Measurements from ENCODE around the gene TRAPPC12.

DNA sequence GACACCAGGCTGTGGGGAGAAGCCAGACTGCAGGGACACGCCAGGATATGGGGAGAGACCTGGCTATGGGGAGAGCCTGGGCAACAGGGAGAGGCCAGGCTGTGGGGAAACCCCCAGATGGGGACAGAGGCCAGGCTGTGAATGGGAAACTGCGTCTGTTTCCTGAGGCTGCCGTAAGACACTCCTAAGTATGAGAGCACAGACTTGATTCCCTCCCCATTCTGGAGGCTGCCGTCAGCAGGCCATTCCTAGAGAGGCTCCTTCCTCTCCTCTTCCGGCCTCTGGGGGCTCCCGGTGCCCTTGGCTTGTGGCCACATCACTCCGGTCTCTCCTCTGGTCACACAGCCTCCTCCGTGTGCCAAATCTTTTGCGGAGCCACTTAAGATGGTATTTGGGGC, 107.5 kb downstream of the TRAPPC12 start:
- TF ChIP-seq, protein P1, sequence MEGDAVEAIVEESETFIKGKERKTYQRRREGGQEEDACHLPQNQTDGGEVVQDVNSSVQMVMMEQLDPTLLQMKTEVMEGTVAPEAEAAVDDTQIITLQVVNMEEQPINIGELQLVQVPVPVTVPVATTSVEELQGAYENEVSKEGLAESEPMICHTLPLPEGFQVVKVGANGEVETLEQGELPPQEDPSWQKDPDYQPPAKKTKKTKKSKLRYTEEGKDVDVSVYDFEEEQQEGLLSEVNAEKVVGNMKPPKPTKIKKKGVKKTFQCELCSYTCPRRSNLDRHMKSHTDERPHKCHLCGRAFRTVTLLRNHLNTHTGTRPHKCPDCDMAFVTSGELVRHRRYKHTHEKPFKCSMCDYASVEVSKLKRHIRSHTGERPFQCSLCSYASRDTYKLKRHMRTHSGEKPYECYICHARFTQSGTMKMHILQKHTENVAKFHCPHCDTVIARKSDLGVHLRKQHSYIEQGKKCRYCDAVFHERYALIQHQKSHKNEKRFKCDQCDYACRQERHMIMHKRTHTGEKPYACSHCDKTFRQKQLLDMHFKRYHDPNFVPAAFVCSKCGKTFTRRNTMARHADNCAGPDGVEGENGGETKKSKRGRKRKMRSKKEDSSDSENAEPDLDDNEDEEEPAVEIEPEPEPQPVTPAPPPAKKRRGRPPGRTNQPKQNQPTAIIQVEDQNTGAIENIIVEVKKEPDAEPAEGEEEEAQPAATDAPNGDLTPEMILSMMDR (IDR thresholded peaks at IDR 0.05), result no peak
- no peak for TF ChIP-seq POLR2AphosphoS5 (IDR thresholded peaks at IDR 0.05)
- TF ChIP-seq POLR2A (IDR thresholded peaks at IDR 0.05), result no peak
- TF ChIP-seq EP300 (IDR thresholded peaks at IDR 0.05), result no peak
